ENCODE data around the gene PSMF1. TPM values are rescaled to one million over a fixed set of nuclear protein-coding genes. Genes with fewer than 3 reads are reported as not detected.
A peak's percentile ranks its signal among the peaks of the same experiment; 100 is the strongest.

Gene PSMF1
- total and polyA plus RNA-seq, 2 of the 13 experiments (the other 11 are each of a cell fraction or from before 2014, with no cell fraction given) = 82.5 to 86.0 TPM

DNA sequence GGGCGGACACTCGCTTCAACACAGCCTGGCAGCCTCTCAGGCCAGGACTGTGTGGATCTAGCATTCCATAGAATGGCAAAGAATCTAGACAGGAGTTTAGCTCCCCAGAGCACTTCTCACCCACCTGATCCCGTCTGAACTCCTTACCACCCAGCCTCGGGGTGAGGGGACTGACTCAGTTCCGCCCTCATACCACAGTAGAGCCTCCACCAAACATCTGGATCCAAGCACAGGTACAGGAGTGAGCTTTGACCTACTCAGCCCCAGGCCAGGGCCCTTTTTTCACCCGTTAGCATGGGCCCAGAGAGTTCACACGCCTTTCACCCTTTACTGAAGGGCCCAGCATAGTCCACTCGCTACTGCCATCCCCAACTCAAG lies 715 bp downstream of the PSMF1 start (continued):
- TF ChIP-seq, protein P1, sequence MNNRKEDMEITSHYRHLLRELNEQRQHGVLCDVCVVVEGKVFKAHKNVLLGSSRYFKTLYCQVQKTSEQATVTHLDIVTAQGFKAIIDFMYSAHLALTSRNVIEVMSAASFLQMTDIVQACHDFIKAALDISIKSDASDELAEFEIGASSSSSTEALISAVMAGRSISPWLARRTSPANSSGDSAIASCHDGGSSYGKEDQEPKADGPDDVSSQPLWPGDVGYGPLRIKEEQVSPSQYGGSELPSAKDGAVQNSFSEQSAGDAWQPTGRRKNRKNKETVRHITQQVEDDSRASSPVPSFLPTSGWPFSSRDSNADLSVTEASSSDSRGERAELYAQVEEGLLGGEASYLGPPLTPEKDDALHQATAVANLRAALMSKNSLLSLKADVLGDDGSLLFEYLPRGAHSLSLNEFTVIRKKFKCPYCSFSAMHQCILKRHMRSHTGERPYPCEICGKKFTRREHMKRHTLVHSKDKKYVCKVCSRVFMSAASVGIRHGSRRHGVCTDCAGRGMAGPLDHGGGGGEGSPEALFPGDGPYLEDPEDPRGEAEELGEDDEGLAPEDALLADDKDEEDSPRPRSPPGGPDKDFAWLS (CRISPR knock-in tag; IDR thresholded peaks at IDR 0.05; ENCODE audit: borderline replicate concordance) = no peak
- TF ChIP-seq SMAD1 (CRISPR knock-in tag; IDR thresholded peaks at IDR 0.05; ENCODE audit: borderline replicate concordance, low read depth) (no peak), BHLHE40 (IDR thresholded peaks at IDR 0.05; ENCODE audit: low read length) (no peak), CHD4 (IDR thresholded peaks at IDR 0.05; ENCODE audit: borderline replicate concordance, low read length) (no peak), HOXA9 (CRISPR knock-in tag; IDR thresholded peaks at IDR 0.05; ENCODE audit: borderline replicate concordance) (no peak), ZNF557 (CRISPR knock-in tag; IDR thresholded peaks at IDR 0.05) (peak; percentile 68; the same call in 1 of the 2 replicates), ZNF326 (CRISPR knock-in tag; IDR thresholded peaks at IDR 0.05; ENCODE audit: borderline replicate concordance) (no peak), MEIS2 (CRISPR knock-in tag; IDR thresholded peaks at IDR 0.05) (0 out of 2 replicates have a peak, but pooled peaks have one; percentile 36), NKX3-1 (CRISPR knock-in tag; IDR thresholded peaks at IDR 0.05) (0 out of 2 replicates have a peak, but pooled peaks have one; percentile 48), ZNF343 (CRISPR knock-in tag; IDR thresholded peaks at IDR 0.05) (no peak), ETV6 (CRISPR knock-in tag; conservative IDR thresholded peaks at IDR 0.05) (no peak), ZNF737 (CRISPR knock-in tag; IDR thresholded peaks at IDR 0.05; ENCODE audit: borderline replicate concordance) (peak; percentile 70; the same call in 1 of the 2 replicates)
- TF ChIP-seq, protein P2, sequence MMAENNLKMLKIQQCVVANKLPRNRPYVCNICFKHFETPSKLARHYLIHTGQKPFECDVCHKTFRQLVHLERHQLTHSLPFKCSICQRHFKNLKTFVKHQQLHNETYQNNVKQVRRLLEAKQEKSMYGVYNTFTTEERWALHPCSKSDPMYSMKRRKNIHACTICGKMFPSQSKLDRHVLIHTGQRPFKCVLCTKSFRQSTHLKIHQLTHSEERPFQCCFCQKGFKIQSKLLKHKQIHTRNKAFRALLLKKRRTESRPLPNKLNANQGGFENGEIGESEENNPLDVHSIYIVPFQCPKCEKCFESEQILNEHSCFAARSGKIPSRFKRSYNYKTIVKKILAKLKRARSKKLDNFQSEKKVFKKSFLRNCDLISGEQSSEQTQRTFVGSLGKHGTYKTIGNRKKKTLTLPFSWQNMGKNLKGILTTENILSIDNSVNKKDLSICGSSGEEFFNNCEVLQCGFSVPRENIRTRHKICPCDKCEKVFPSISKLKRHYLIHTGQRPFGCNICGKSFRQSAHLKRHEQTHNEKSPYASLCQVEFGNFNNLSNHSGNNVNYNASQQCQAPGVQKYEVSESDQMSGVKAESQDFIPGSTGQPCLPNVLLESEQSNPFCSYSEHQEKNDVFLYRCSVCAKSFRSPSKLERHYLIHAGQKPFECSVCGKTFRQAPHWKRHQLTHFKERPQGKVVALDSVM (CRISPR knock-in tag; IDR thresholded peaks at IDR 0.05) = 0 out of 2 replicates have a peak, but pooled peaks have one; percentile 21
- TF ChIP-seq, protein P3, sequence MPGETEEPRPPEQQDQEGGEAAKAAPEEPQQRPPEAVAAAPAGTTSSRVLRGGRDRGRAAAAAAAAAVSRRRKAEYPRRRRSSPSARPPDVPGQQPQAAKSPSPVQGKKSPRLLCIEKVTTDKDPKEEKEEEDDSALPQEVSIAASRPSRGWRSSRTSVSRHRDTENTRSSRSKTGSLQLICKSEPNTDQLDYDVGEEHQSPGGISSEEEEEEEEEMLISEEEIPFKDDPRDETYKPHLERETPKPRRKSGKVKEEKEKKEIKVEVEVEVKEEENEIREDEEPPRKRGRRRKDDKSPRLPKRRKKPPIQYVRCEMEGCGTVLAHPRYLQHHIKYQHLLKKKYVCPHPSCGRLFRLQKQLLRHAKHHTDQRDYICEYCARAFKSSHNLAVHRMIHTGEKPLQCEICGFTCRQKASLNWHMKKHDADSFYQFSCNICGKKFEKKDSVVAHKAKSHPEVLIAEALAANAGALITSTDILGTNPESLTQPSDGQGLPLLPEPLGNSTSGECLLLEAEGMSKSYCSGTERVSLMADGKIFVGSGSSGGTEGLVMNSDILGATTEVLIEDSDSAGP (CRISPR knock-in tag; IDR thresholded peaks at IDR 0.05; ENCODE audit: borderline replicate concordance) = no peak; the same call in 1 of the 2 replicates
- TF ChIP-seq, protein P4, sequence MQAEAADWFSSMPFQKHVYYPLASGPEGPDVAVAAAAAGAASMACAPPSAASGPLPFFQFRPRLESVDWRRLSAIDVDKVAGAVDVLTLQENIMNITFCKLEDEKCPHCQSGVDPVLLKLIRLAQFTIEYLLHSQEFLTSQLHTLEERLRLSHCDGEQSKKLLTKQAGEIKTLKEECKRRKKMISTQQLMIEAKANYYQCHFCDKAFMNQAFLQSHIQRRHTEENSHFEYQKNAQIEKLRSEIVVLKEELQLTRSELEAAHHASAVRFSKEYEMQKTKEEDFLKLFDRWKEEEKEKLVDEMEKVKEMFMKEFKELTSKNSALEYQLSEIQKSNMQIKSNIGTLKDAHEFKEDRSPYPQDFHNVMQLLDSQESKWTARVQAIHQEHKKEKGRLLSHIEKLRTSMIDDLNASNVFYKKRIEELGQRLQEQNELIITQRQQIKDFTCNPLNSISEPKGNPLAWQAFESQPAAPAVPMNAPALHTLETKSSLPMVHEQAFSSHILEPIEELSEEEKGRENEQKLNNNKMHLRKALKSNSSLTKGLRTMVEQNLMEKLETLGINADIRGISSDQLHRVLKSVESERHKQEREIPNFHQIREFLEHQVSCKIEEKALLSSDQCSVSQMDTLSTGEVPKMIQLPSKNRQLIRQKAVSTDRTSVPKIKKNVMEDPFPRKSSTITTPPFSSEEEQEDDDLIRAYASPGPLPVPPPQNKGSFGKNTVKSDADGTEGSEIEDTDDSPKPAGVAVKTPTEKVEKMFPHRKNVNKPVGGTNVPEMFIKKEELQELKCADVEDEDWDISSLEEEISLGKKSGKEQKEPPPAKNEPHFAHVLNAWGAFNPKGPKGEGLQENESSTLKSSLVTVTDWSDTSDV (CRISPR knock-in tag; IDR thresholded peaks at IDR 0.05) = no peak
- TF ChIP-seq, protein P5, sequence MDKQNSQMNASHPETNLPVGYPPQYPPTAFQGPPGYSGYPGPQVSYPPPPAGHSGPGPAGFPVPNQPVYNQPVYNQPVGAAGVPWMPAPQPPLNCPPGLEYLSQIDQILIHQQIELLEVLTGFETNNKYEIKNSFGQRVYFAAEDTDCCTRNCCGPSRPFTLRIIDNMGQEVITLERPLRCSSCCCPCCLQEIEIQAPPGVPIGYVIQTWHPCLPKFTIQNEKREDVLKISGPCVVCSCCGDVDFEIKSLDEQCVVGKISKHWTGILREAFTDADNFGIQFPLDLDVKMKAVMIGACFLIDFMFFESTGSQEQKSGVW (CRISPR knock-in tag; IDR thresholded peaks at IDR 0.05; ENCODE audit: borderline replicate concordance) = peak; percentile 81
- TF ChIP-seq, protein P6, sequence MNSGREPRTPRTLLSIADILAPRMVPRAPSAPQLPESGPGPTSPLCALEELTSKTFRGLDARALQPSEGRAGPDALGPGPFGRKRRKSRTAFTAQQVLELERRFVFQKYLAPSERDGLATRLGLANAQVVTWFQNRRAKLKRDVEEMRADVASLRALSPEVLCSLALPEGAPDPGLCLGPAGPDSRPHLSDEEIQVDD (CRISPR knock-in tag; IDR thresholded peaks at IDR 0.05; ENCODE audit: borderline replicate concordance) = no peak
